ACC112 (cell line): Measurements from ENCODE around the gene ANO1.

ENCODE experiments used
- H2AFZ ChIP-seq: fragments of 200-600 bp; sonication (generic); one replicate; pipeline ENCODE4 v1.6.0; 2017; ENCODE audit warnings: antibody characterized with exemption, low read length; ENCODE audit not compliant: unreplicated experiment
- H3K27ac ChIP-seq: fragments of 200-600 bp; sonication (generic); 2 replicates; pipeline ENCODE4 v1.5.1; 2014; ENCODE audit warnings: low read depth, mild to moderate bottlenecking, antibody characterized with exemption, low read length, moderate library complexity
- H3K27me3 ChIP-seq: fragments of 200-600 bp; sonication (generic); 2 replicates; pipeline ENCODE4 v1.6.1; 2014; ENCODE audit warnings: mild to moderate bottlenecking, antibody characterized with exemption, low read length, moderate library complexity, mixed read lengths; ENCODE audit not compliant: insufficient read depth
- H3K36me3 ChIP-seq: fragments of 200-600 bp; sonication (generic); 2 replicates; pipeline ENCODE4 v1.6.1; 2016; ENCODE audit warnings: mild to moderate bottlenecking, antibody characterized with exemption, low read length, moderate library complexity, mixed read lengths; ENCODE audit not compliant: insufficient read depth
- H3K4me1 ChIP-seq: fragments of 200-600 bp; sonication (generic); one replicate; pipeline ENCODE4 v1.6.1; 2016; ENCODE audit warnings: low read length, mixed read lengths; ENCODE audit not compliant: insufficient read depth, unreplicated experiment, control insufficient read depth
- H3K4me3 ChIP-seq: fragments of 200-600 bp; sonication (generic); 2 replicates; pipeline ENCODE4 v1.5.1; 2014; ENCODE audit warnings: mild to moderate bottlenecking, low read depth, low read length
- H3K79me2 ChIP-seq: fragments of 200-600 bp; sonication (generic); one replicate; pipeline ENCODE4 v1.6.0; 2016; ENCODE audit warnings: low read length; ENCODE audit not compliant: control insufficient read depth, unreplicated experiment, insufficient read depth

ANO1 gene

GRCh38 chr11:70055444-70055843 lies 22.7 kb upstream of the ANO1 start:
- no peaks in the 10 kb centered on the region for H3K4me1 ChIP-seq
- no peaks in the 10 kb centered on the region for H3K36me3 ChIP-seq
- no peak overlapping the region for H3K27ac ChIP-seq
- peaks cover 61% of the 10 kb centered on the region for H3K27me3 ChIP-seq
- H3K4me3 ChIP-seq, result no peak overlapping the region
- no peaks in the 10 kb centered on the region for H3K79me2 ChIP-seq
- no peak overlapping the region for H2AFZ ChIP-seq

- Histone ChIP-seq H3K27me3 (peaks cover 49% of the 10 kb centered on the region), H3K79me2 (no peaks in the 10 kb centered on the region), H2AFZ (no peak overlapping the region)
These were observed 21.0 kb upstream of the ANO1 start for GRCh38 chr11:70057080-70057479.

GRCh38 chr11:70059971-70060370 lies 18.1 kb upstream of the ANO1 start:
- Histone ChIP-seq H3K36me3 (no peaks in the 10 kb centered on the region), H2AFZ (no peak overlapping the region), H3K4me1 (no peaks in the 10 kb centered on the region), H3K79me2 (no peaks in the 10 kb centered on the region), H3K27ac (no peak overlapping the region), H3K4me3 (no peak overlapping the region), H3K27me3 (peaks cover 36% of the 10 kb centered on the region)

More at GRCh38 chr11:70057080-70057479, 21.0 kb upstream of the ANO1 start:
- Histone ChIP-seq H3K4me3 (no peak overlapping the region), H3K27ac (no peak overlapping the region), H3K36me3 (no peaks in the 10 kb centered on the region), H3K4me1 (no peaks in the 10 kb centered on the region)

- no peaks in the 10 kb centered on the region for H3K79me2 ChIP-seq
- no peak overlapping the region for H3K27ac ChIP-seq
- H3K36me3 ChIP-seq, result no peaks in the 10 kb centered on the region
- H3K4me3 ChIP-seq, result no peak overlapping the region
- H2AFZ ChIP-seq, result no peak overlapping the region
- no peaks in the 10 kb centered on the region for H3K4me1 ChIP-seq
- peaks cover 33% of the 10 kb centered on the region for H3K27me3 ChIP-seq
These were observed 17.4 kb upstream of the ANO1 start for GRCh38 chr11:70060611-70061293.

- Histone ChIP-seq H3K4me1 (no peaks in the 10 kb centered on the region), H3K36me3 (no peaks in the 10 kb centered on the region), H2AFZ (no peak overlapping the region), H3K4me3 (no peak overlapping the region), H3K27ac (no peak overlapping the region), H3K27me3 (peaks cover 23% of the 10 kb centered on the region), H3K79me2 (no peaks in the 10 kb centered on the region)
These were observed 16.4 kb upstream of the ANO1 start for GRCh38 chr11:70061734-70062133.

- H3K36me3 ChIP-seq, result no peaks in the 10 kb centered on the region
- H3K79me2 ChIP-seq, result no peaks in the 10 kb centered on the region
- no peak overlapping the region for H3K4me3 ChIP-seq
- no peak overlapping the region for H3K27ac ChIP-seq
- H3K4me1 ChIP-seq, result no peaks in the 10 kb centered on the region
- H3K27me3 ChIP-seq, result peaks cover 24% of the 10 kb centered on the region
- H2AFZ ChIP-seq, result no peak overlapping the region
These were observed 15.0 kb upstream of the ANO1 start for GRCh38 chr11:70063121-70063520.

GRCh38 chr11:70063555-70063954 lies 14.6 kb upstream of the ANO1 start:
- no peak overlapping the region for H3K4me3 ChIP-seq
- H3K4me1 ChIP-seq, result no peaks in the 10 kb centered on the region
- H3K27me3 ChIP-seq, result peaks cover 29% of the 10 kb centered on the region
- no peaks in the 10 kb centered on the region for H3K36me3 ChIP-seq
- H3K79me2 ChIP-seq, result no peaks in the 10 kb centered on the region
- no peak overlapping the region for H2AFZ ChIP-seq
- H3K27ac ChIP-seq, result no peak overlapping the region

- Histone ChIP-seq H3K79me2 (no peaks in the 10 kb centered on the region), H3K4me1 (no peaks in the 10 kb centered on the region), H2AFZ (no peak overlapping the region), H3K4me3 (no peak overlapping the region), H3K27ac (no peak overlapping the region), H3K36me3 (no peaks in the 10 kb centered on the region), H3K27me3 (peaks cover 35% of the 10 kb centered on the region)
These were observed 13.9 kb upstream of the ANO1 start for GRCh38 chr11:70064008-70064725.

- no peaks in the 10 kb centered on the region for H3K4me1 ChIP-seq
These were observed 13.3 kb upstream of the ANO1 start for GRCh38 chr11:70064726-70065317.

GRCh38 chr11:70065318-70066135 lies 12.6 kb upstream of the ANO1 start:
- peaks cover 45% of the 10 kb centered on the region for H3K27me3 ChIP-seq
- no peaks in the 10 kb centered on the region for H3K79me2 ChIP-seq
- no peak overlapping the region for H3K4me3 ChIP-seq
- H2AFZ ChIP-seq, result no peak overlapping the region
- H3K36me3 ChIP-seq, result no peaks in the 10 kb centered on the region
- no peak overlapping the region for H3K27ac ChIP-seq
- no peaks in the 10 kb centered on the region for H3K4me1 ChIP-seq

More at GRCh38 chr11:70064726-70065317, 13.3 kb upstream of the ANO1 start:
- no peak overlapping the region for H2AFZ ChIP-seq
- no peaks in the 10 kb centered on the region for H3K36me3 ChIP-seq
- H3K27me3 ChIP-seq, result peaks cover 41% of the 10 kb centered on the region
- no peaks in the 10 kb centered on the region for H3K79me2 ChIP-seq
- H3K27ac ChIP-seq, result no peak overlapping the region
- H3K4me3 ChIP-seq, result no peak overlapping the region
